A673 (cell line): ENCODE results near the gene PRDM16. TPM values are rescaled to one million over a fixed set of nuclear protein-coding genes. Genes with fewer than 3 reads are reported as not detected.

Experiments
- BruUV-seq: library from RNA; stranded (reverse); fragments of 400-500 nt; replicated peaks from 2 replicates; lab custom pipeline; 2021; lab: Mats Ljungman, UMichigan
- CTCF ChIA-PET: fragments of 300-600 bp; sonication (Branson Sonifier 250); formaldehyde crosslinking; loops from one replicate; lab custom pipeline; 2022; ENCODE audit warnings: antibody characterized with exemption; lab: Charles Lee
- POLR2A ChIA-PET: fragments of 300-600 bp; sonication (Branson Sonifier 250); formaldehyde crosslinking; loops from one replicate; lab custom pipeline; 2022; ENCODE audit warnings: antibody characterized with exemption; ENCODE audit not compliant: low non-redundant PET; lab: Charles Lee
- DNase-seq: peaks from one replicate; pipeline ENCODE4 v3.0.0-alpha.2; 2015; ENCODE audit warnings: low spot score
- H3K27ac ChIP-seq: fragments of 200-600 bp; sonication (generic); 2 replicates; pipeline ENCODE4 v1.5.1; 2016; ENCODE audit warnings: mixed run types, low read depth, mild to moderate bottlenecking, mixed read lengths, antibody characterized with exemption, low read length; ENCODE audit not compliant: poor library complexity, severe bottlenecking
- H3K27me3 ChIP-seq: fragments of 200-600 bp; sonication (generic); replicated peaks from 2 replicates; pipeline ENCODE4 v1.6.1; 2017; ENCODE audit warnings: mixed run types, low read depth, mild to moderate bottlenecking, mixed read lengths, antibody characterized with exemption, low read length; ENCODE audit not compliant: insufficient read depth, poor library complexity
- H3K36me3 ChIP-seq: fragments of 200-600 bp; sonication (generic); 2 replicates; pipeline ENCODE4 v1.6.1; 2016; ENCODE audit warnings: mixed run types, mild to moderate bottlenecking, mixed read lengths, antibody characterized with exemption, low read length; ENCODE audit not compliant: insufficient read depth, poor library complexity, severe bottlenecking
- H3K4me1 ChIP-seq: fragments of 200-600 bp; sonication (generic); 2 replicates; pipeline ENCODE4 v1.6.1; 2017; ENCODE audit warnings: mixed run types, mild to moderate bottlenecking, mixed read lengths, antibody characterized with exemption, low read length; ENCODE audit not compliant: insufficient read depth, poor library complexity, severe bottlenecking
- H3K4me3 ChIP-seq: fragments of 200-600 bp; sonication (generic); 2 replicates; pipeline ENCODE4 v1.5.1; 2016; ENCODE audit warnings: low read depth, mixed run types, mild to moderate bottlenecking, mixed read lengths, low read length; ENCODE audit not compliant: poor library complexity, severe bottlenecking
- H3K9me3 ChIP-seq: fragments of 200-600 bp; sonication (generic); 2 replicates; pipeline ENCODE4 v1.6.1; 2016; ENCODE audit warnings: mixed run types, low read depth, mild to moderate bottlenecking, mixed read lengths, antibody characterized with exemption, low read length; ENCODE audit not compliant: poor library complexity, severe bottlenecking
- EZH2 ChIP-seq: fragments of 200-600 bp; sonication (generic); IDR thresholded peaks from 2 replicates; pipeline ENCODE4 v1.6.1; 2017; ENCODE audit warnings: borderline replicate concordance, low read depth, mild to moderate bottlenecking, mixed read lengths, antibody characterized with exemption, low read length; ENCODE audit not compliant: poor library complexity, severe bottlenecking
- intact Hi-C: fragments of 100-400 bp; cut with micrococcal nuclease; formaldehyde crosslinking; loops from one replicate; pipeline ENCODE4 v1.10.0; 2022; ENCODE audit not compliant: unreplicated experiment
- total RNA-seq: library from RNA; stranded (reverse); gene quantifications from 2 replicates; pipeline ENCODE4 v1.2.3, GENCODE V29; 2021
- TF ChIP-seq, protein P1 (sequence below): fragments of 300-800, 200-600 bp; sonication (generic); conservative IDR thresholded peaks from 2 replicates; pipeline ENCODE4 v1.5.1; 2017; ENCODE audit warnings: low read depth, mild to moderate bottlenecking, antibody characterized with exemption, low read length, moderate library complexity, mixed read lengths

PRDM16 gene
- total RNA-seq, 1 experiment from 2014 or later = 0.49 TPM

DNA sequence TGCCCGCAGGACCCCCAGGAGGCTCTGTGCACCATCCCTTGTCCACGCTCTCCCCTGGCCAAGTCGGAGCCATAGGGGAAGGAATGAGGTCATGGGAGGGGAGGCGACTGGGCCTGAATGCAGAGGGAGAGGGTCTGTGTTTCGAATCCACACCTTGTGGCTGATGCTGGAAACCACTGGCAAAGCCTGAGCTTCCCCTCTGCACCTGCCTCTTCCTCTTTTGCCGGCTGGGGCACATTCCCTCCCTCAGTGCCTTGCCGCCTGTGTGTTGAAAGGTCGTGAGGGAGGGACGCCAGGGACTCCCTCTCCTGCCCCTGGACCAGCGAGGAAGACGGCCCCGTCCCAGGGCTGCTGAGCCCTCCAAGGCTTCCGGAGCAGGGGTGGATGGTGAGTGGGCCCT, 27.3 kb downstream of the PRDM16 start:
- H3K9me3 ChIP-seq = no peaks in the 10 kb centered on the region
- no peaks in the 10 kb centered on the region for H3K4me1 ChIP-seq
- H3K4me3 ChIP-seq = no peak overlapping the region
- ChIA-PET POLR2A (no interaction called here), CTCF (no interaction called here)
- no peak overlapping the region for H3K27ac ChIP-seq
- intact Hi-C loops = no loop called here
- H3K27me3 ChIP-seq = peaks cover 87% of the 10 kb centered on the region
- no peaks in the 10 kb centered on the region for H3K36me3 ChIP-seq
- TF ChIP-seq EZH2 = no peak
- TF ChIP-seq, protein P1, sequence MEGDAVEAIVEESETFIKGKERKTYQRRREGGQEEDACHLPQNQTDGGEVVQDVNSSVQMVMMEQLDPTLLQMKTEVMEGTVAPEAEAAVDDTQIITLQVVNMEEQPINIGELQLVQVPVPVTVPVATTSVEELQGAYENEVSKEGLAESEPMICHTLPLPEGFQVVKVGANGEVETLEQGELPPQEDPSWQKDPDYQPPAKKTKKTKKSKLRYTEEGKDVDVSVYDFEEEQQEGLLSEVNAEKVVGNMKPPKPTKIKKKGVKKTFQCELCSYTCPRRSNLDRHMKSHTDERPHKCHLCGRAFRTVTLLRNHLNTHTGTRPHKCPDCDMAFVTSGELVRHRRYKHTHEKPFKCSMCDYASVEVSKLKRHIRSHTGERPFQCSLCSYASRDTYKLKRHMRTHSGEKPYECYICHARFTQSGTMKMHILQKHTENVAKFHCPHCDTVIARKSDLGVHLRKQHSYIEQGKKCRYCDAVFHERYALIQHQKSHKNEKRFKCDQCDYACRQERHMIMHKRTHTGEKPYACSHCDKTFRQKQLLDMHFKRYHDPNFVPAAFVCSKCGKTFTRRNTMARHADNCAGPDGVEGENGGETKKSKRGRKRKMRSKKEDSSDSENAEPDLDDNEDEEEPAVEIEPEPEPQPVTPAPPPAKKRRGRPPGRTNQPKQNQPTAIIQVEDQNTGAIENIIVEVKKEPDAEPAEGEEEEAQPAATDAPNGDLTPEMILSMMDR = no peak
- DNase-seq = no peak
- BruUV-seq = no TSS peak

DNA sequence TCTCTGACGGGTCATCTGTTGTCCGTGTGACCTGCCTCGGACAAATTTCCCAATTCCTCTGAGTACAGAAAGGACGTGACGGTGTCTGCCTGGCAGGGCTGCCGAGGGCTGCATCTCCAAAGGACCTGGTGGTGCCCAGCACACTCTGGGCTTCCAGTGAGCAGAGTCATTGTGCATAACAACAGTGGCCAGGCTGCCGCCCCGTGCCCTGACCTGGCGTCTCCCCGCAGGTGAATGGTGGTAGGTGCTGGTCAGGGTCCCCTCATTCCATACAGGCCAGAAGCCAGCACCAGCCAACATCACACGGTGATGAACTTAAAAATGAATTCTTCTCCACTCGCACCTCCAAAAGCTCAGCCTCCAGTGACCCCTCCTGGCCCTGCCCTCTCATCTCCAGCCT, 28.2 kb downstream of the PRDM16 start:
- Histone ChIP-seq H3K4me1 (no peaks in the 10 kb centered on the region), H3K36me3 (no peaks in the 10 kb centered on the region), H3K9me3 (no peaks in the 10 kb centered on the region), H3K27me3 (peaks cover 89% of the 10 kb centered on the region), H3K27ac (no peak overlapping the region), H3K4me3 (no peak overlapping the region)
- POLR2A ChIA-PET = no interaction called here
- intact Hi-C loops = no loop called here
- TF ChIP-seq EZH2 = no peak
- TF ChIP-seq, protein P1 = no peak
- BruUV-seq = no TSS peak
- no peak for DNase-seq
- CTCF ChIA-PET = no interaction called here

DNA sequence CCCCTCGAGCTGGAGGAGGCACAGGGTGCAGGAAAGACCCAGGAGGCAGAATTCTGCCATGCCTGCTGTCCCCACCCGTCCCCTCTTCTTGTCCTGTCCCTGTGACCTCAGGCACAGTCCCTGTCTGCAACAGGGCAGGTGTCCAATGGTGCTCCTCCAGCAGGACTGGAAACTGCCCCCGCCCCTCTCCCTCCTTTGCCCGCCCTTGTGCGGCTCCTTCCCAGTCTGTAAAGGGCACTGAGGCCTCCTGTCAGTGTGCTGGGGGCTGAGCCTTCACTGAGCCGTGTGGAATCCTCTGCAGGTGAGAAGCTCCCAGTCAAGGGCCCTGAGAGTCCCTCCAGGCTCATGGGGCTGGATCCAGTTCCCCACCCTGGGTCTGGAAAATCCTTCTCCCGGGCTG, 28.9 kb downstream of the PRDM16 start:
- ChIA-PET POLR2A (no interaction called here), CTCF (no interaction called here)
- no peak for DNase-seq
- TF ChIP-seq, protein P1 = no peak
- no peak for TF ChIP-seq EZH2
- H3K9me3 ChIP-seq = no peaks in the 10 kb centered on the region
- H3K27ac ChIP-seq = no peak overlapping the region
- no peak overlapping the region for H3K4me3 ChIP-seq
- BruUV-seq = no TSS peak
- intact Hi-C loops = no loop called here
- H3K36me3 ChIP-seq = no peaks in the 10 kb centered on the region
- no peaks in the 10 kb centered on the region for H3K4me1 ChIP-seq
- peaks cover 88% of the 10 kb centered on the region for H3K27me3 ChIP-seq
